WI38 (cell line): ENCODE data around the gene STAT5A.
A peak's percentile ranks its signal among the peaks of the same experiment; 100 is the strongest.
"Not testable (repeated sequence)": the region's sequence is repeated elsewhere in the genome, so short reads cannot be mapped to it uniquely, and the experiment has no call there.

Source experiments
- H3K4me3 ChIP-seq: 2 replicates; pipeline ENCODE4 v1.5.1; 2011; ENCODE audit warnings: low read depth, mild to moderate bottlenecking, control low read depth, low read length
- TF ChIP-seq, protein P1 (sequence below): IDR thresholded peaks from 2 replicates; pipeline ENCODE4 v1.5.1; 2012; ENCODE audit warnings: low read depth, mild to moderate bottlenecking, control low read depth, low read length

STAT5A gene

DNA sequence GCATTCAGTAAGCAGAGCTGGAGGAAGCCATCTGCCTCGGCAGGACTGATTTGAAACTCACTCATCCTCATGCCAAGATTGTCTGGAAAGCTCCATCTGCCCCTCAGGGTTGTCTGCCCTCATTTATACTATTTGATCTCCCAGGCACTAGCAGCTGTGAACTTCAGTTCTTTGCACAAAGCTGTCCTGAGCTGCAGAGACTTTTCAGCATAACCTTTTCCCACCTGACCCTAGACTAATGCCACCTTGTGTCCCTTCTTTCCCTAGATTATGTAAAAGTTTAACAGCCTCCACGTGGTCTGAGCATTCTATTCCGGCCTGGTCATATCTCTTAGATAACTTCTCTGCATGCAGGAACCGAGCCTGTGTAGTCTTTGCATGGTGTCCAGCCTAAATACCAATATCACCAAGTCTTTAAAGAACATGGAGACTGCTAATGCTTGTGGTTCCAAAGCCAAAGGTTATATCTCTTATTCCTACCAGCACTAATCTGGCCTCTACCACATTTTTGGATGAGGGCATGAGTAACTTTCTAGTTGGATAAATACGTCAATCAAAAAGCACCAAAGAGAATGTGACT is 29.1 kb downstream of the STAT5A start:
- TF ChIP-seq, protein P1, sequence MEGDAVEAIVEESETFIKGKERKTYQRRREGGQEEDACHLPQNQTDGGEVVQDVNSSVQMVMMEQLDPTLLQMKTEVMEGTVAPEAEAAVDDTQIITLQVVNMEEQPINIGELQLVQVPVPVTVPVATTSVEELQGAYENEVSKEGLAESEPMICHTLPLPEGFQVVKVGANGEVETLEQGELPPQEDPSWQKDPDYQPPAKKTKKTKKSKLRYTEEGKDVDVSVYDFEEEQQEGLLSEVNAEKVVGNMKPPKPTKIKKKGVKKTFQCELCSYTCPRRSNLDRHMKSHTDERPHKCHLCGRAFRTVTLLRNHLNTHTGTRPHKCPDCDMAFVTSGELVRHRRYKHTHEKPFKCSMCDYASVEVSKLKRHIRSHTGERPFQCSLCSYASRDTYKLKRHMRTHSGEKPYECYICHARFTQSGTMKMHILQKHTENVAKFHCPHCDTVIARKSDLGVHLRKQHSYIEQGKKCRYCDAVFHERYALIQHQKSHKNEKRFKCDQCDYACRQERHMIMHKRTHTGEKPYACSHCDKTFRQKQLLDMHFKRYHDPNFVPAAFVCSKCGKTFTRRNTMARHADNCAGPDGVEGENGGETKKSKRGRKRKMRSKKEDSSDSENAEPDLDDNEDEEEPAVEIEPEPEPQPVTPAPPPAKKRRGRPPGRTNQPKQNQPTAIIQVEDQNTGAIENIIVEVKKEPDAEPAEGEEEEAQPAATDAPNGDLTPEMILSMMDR: no peak
- H3K4me3 ChIP-seq: no peak overlapping the region

DNA sequence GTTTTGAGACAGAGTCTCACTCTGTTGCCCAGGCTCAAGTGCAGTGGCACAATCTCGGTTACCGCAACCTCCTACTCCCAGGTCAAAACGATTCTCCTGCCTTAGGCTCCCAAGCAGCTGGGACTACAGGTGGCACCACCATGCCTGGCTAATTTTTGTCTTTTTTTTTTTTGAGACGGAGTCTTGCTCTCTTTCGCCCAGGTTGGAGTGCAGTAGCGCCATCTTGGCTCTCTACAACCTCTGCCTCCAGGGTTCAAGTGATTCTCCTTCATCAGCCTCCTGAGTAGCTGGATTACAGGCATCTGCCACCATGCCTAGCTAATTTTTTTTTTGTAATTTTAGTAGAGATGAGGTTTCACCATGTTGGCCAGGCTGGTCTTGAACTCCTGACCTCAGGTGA is 29.7 kb downstream of the STAT5A start:
- H3K4me3 ChIP-seq: not testable (repeated sequence)

DNA sequence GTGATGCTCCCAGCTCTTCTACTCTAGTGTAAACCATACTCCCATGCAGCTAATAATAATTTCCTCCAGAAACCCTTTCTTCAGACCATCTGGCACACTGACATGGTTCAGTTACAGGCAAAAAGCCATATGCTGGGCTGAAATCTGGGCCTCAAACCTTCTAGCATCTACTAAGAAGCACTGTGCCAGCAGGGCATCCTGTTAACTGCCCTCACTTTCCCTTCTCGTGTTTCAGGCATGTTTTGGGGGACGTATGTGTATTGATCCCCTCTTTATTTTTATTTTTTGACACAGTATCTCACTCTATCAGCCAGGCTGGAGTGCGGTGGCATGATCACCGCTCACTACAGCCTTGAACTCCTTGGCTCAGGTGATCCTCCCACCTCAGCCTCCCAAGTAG is 33.3 kb downstream of the STAT5A start:
- TF ChIP-seq, protein P1: no peak

DNA sequence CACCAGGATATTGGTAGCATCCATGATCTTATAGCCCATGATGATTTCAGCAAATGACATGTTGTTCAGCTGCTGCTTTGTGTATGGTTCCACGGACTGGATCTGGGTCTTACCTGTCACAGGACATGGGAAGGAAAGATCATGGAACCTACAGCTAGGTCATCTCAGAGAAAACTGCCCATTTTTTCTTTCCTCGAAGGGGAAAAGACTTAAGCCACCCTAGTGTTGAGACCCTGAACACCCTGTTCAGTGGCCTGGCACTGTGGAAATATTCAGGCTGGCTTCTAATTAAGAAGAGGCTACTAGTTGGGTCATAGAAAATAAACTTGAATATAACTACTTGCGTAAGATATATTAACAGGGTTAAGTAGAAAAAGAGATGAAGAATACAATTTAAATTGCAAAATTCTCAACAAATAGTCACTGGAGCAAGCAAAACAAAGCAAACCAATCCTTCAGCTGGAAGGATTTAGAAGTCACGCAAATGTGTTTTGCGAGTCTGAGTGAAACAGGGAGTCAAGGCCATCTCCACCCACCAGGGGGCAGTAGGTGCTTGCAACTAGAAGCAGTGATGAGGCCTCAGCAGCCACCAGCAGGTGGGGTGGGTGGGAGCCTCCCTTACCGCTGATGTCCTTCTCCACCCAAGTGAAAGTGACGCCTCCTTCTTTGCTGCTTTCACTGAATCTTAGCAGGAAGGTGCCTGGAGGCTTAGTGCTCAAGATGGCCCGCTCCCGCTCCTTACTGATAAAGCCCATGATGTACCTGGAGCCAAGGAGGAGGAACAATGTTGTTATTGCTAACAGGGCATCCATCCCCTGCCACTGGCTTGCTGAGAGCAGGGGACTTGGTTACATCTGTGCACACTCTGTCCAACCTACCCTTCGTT is 34.3 kb downstream of the STAT5A start:
- TF ChIP-seq, protein P1: peak; percentile 98
- H3K4me3 ChIP-seq: no peak overlapping the region

More for the DNA sequence above, 33.3 kb downstream of the STAT5A start:
- no peak overlapping the region for H3K4me3 ChIP-seq

DNA sequence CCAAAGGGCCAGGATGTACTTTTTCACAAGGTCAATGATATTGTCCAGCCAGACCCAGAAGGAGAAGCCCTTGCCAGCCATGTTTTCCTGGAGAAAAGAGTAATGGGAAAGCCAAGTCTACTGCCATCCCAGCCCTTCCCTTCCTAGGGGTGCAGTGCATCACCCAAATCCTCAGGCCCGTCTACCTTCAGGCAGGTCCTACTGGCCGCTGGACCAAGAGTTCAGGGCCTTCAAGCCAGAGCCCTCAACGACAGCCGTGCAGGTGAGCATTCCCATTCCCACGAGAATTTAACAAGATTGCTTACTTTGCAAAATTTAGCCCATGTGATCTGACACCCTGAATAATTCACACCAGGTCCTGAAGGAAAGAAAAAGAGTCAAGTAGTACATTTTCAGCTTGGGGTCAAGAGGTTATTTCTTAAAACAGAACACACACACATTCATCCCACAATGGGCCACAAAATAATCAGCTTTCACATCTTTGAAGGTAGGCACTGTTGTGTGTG is 35.0 kb downstream of the STAT5A start:
- TF ChIP-seq, protein P1: no peak
- no peak overlapping the region for H3K4me3 ChIP-seq

DNA sequence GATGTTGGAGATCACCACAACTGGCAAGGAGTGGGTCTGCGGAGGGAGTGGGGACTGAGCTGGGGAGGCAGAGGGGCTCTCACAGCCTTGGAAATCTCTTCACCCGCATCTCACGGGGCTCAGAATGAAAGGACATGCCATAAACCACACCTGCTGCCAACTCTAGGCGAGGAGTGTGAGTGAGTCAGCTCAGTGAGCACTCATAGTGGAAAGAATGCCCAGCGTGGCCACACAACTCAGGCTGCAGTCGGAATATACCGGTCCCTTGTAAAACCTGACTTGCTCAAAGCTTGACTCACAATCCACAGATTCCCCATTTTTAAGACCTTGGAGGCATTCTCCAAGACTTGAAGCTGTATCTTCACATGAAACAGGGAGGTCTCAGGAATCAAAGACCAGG is 36.7 kb downstream of the STAT5A start:
- no peak overlapping the region for H3K4me3 ChIP-seq
- TF ChIP-seq, protein P1: no peak

DNA sequence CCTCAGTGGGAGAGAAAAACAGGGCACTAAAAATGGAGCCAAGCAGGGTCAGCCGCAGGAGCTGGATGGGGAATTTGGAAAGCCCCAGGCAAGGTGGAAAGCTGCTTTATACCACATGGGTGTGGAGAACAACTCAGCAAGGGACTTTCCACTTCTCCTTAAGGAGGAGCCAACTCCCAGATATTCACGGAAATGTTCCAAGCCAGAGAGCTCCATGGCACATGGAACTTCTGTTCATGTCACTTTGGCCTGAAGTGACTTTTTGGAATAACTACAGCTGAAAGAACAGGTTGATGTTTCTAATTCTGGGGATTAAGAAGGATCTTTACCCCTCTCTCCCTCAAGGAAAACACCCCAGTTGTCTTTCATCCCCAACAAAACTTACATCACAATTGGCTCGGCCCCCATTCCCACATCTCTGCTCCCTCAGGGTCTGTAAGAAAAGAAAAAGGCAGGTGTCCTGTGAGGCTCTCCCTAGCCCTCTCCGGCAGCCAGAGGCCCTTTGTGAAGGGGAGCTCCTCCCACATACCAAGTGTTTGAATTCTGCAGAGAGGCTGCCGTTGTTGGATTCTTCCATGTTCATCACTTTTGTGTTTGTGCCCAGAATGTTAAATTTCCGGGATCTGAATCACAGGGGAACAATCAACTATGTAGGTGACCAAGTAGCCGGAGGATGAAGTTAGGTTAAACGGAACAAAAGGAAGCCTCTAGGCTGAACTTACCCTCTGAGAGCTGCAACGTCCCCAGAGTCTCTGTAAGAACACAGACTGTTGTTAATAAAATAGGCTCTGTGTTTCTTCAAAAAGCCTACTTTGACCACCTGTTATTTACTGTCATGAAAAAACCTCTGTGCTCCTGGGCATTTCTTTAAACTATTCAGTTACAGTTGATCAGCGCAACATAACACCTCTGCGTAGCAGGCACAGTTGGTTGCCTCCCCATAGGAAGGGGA is 41.0 kb downstream of the STAT5A start:
- TF ChIP-seq, protein P1: no peak
- no peak overlapping the region for H3K4me3 ChIP-seq
